DOHH2 (cell line): ENCODE data around the gene CATSPER3.

Source experiments
- EZH2phosphoT487 ChIP-seq: fragments of 200-600 bp; sonication (generic); IDR thresholded peaks from 2 replicates; pipeline ENCODE4 v1.6.1; 2017; ENCODE audit warnings: borderline replicate concordance, mild to moderate bottlenecking, antibody characterized with exemption, low read length, moderate library complexity, mixed read lengths
- TF ChIP-seq, protein P1 (sequence below): fragments of 200-600 bp; sonication (generic); IDR thresholded peaks from one replicate; pipeline ENCODE4 v1.5.1; 2014; ENCODE audit warnings: antibody characterized with exemption, mild to moderate bottlenecking, low read depth, low read length; ENCODE audit not compliant: poor library complexity, severe bottlenecking

DNA sequence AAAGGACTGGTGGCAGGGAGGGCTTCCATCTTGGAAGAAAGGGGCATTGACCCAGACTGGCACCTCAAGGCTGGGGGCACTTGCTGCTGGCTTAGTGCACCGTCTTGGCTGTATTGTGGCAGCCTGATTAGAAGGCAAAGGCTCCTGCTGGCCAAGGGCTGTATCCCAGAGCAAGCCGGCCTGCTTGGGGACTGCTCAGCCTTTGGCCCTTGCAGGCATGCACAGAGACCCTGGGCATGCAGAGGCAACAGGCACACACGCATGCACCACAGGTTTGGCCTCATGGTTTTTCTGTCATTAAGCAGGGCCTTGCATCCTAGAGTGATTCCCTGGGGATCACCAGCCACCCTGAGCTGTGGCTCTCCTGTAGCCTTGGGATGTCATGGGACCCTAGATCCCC lies 37.4 kb downstream of the CATSPER3 start:
- TF ChIP-seq, protein P1, sequence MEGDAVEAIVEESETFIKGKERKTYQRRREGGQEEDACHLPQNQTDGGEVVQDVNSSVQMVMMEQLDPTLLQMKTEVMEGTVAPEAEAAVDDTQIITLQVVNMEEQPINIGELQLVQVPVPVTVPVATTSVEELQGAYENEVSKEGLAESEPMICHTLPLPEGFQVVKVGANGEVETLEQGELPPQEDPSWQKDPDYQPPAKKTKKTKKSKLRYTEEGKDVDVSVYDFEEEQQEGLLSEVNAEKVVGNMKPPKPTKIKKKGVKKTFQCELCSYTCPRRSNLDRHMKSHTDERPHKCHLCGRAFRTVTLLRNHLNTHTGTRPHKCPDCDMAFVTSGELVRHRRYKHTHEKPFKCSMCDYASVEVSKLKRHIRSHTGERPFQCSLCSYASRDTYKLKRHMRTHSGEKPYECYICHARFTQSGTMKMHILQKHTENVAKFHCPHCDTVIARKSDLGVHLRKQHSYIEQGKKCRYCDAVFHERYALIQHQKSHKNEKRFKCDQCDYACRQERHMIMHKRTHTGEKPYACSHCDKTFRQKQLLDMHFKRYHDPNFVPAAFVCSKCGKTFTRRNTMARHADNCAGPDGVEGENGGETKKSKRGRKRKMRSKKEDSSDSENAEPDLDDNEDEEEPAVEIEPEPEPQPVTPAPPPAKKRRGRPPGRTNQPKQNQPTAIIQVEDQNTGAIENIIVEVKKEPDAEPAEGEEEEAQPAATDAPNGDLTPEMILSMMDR, result no peak
- no peak for TF ChIP-seq EZH2phosphoT487
